ENCODE data around the gene POU2F1. TPM values are rescaled to one million over a fixed set of nuclear protein-coding genes. Genes with fewer than 3 reads are reported as not detected.

POU2F1 gene
- total and polyA plus RNA-seq, 12 donors: 3.2 to 52.5 (median 12.6) TPM

- no peak overlapping the region for H3K4me3 ChIP-seq
- TF ChIP-seq CTCF (IDR thresholded peaks at IDR 0.05): no peak
- TF ChIP-seq POLR2A (IDR thresholded peaks at IDR 0.05): no peak
- H3K36me3 ChIP-seq (replicated peaks in 1 of 2): no peaks in the 10 kb centered on the region
- H3K27me3 ChIP-seq: no peaks in the 10 kb centered on the region
- no peaks in the 10 kb centered on the region for H3K9me3 ChIP-seq (replicated peaks in 1 of 3)
- WGBS, 4 donors: 91 to 94% (median 93%) methylated on average over 3 of the region's 3 CpGs
- DNase-seq: no peak
- peaks cover 5 to 33% of the 10 kb centered on the region in 2 donors for H3K4me1 ChIP-seq (replicated peaks in 1 of 2)
- no peak overlapping the region for H3K27ac ChIP-seq
- intact Hi-C loops (cut with DNase I): loop anchor here in 1 of 2 donors (10.0 kb wide), 1 partner anchor 272 kb away; no protein-coding TSS in a partner anchor
These were observed 51.8 kb downstream of the POU2F1 start for GRCh38 chr1:167272369-167272957.

DNA sequence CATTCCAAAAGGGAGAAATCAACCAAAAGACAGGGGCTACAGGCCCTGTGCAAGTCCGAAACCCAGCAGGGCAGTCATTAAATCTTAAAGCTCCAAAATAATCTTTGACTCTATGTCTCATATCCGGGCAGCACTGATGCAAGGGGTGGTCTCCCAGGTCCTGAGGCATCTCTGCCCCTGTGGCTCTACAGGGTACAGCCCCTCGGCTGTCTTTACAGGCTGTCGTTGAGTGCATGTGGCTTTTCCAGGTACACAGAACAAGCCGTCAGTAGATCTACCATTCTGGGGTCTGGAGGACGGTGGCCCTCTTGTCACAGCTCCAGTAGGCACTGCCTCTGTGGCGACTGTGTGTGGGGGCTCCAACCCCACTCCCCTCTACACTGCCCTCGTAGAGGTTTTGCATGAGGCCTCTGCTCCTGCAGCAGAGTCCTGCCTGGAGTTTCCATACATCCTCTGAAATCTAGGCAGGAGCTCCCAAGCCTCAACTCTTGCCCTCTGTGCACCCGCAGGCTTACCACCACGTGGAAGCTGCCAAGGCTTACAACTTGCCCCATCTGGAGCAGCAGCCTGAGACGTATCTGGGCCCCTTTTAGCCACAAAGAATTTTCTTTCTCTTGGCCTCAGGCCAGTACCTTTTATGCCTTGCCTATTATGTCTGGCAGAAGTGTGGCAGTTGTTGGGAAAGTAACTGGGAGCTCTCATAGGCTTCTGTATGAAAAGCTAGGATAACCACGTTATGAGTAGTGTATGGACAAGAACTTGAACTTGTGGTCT, 52.5 kb downstream of the POU2F1 start:
- H3K9me3 ChIP-seq (replicated peaks in 1 of 3): no peaks in the 10 kb centered on the region
- TF ChIP-seq CTCF (IDR thresholded peaks at IDR 0.05) (no peak), POLR2A (IDR thresholded peaks at IDR 0.05) (no peak)
- H3K27me3 ChIP-seq: no peaks in the 10 kb centered on the region
- WGBS, 4 donors: 76 to 84% (median 78%) methylated on average over 8 to 12 of the region's 12 CpGs
- DNase-seq: no peak
- no peak overlapping the region for H3K4me3 ChIP-seq
- intact Hi-C loops (cut with DNase I): loop anchor here in 1 of 2 donors (10.0 kb wide), 1 partner anchor 272 kb away; no protein-coding TSS in a partner anchor
- peaks cover 4 to 27% of the 10 kb centered on the region in 2 donors for H3K4me1 ChIP-seq (replicated peaks in 1 of 2)
- no peaks in the 10 kb centered on the region for H3K36me3 ChIP-seq (replicated peaks in 1 of 2)
- no peak overlapping the region for H3K27ac ChIP-seq

DNA sequence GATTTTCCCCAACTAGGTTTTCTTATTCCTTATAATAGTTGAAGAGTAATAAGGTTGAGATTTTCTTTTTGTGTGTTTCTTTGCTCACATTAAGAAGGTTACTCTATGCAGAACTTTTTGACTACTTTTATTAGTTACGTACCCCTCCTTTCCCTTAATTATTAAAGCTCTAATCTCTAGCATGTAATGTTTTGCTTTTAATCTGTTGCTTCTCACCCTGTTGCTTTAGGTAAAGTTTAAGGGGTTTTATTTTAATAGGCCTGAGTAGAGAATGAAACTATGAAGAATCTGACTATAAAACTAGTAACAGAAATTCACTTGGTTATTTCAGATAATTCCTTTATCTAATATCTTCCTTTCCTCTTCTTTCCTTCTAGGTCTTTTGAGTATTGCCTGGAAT, 53.4 kb downstream of the POU2F1 start:
- Histone ChIP-seq H3K4me1 (replicated peaks in 1 of 2) (peaks cover 0 to 25% of the 10 kb centered on the region in 2 donors), H3K9me3 (replicated peaks in 1 of 3) (no peaks in the 10 kb centered on the region), H3K27me3 (no peaks in the 10 kb centered on the region), H3K4me3 (no peak overlapping the region), H3K36me3 (replicated peaks in 1 of 2) (no peaks in the 10 kb centered on the region), H3K27ac (no peak overlapping the region)
- no peak for DNase-seq
- intact Hi-C loops (cut with DNase I): loop anchor here in 1 of 2 donors (10.0 kb wide), 1 partner anchor 271 kb away; no protein-coding TSS in a partner anchor
- no peak for TF ChIP-seq CTCF (IDR thresholded peaks at IDR 0.05)
- no peak for TF ChIP-seq POLR2A (IDR thresholded peaks at IDR 0.05)
- 96 to 100% (median 99%) methylated on average over 1 of the region's 1 CpG for WGBS, 4 donors

GRCh38 chr1:167276969-167277368, 56.3 kb downstream of the POU2F1 start:
- intact Hi-C loops (cut with DNase I): loop anchor here in 1 of 2 donors (10.0 kb wide), 1 partner anchor 268 kb away; no protein-coding TSS in a partner anchor
- TF ChIP-seq CTCF (IDR thresholded peaks at IDR 0.05): no peak
- no peak for TF ChIP-seq POLR2A (IDR thresholded peaks at IDR 0.05)
- no peaks in the 10 kb centered on the region for H3K27me3 ChIP-seq

More at GRCh38 chr1:167276969-167277368, 56.3 kb downstream of the POU2F1 start:
- H3K27ac ChIP-seq: no peak overlapping the region
- H3K9me3 ChIP-seq (replicated peaks in 1 of 3): no peaks in the 10 kb centered on the region
- H3K36me3 ChIP-seq (replicated peaks in 1 of 2): no peaks in the 10 kb centered on the region
- DNase-seq: no peak
- 91 to 97% (median 95%) methylated on average over 3 of the region's 3 CpGs for WGBS, 4 donors
- H3K4me3 ChIP-seq: no peak overlapping the region
- peaks cover 0 to 25% of the 10 kb centered on the region in 2 donors for H3K4me1 ChIP-seq (replicated peaks in 1 of 2)

All from adrenal gland (tissue), 12 donors.